ENCODE data around the gene FLOT1.

FLOT1 gene

DNA sequence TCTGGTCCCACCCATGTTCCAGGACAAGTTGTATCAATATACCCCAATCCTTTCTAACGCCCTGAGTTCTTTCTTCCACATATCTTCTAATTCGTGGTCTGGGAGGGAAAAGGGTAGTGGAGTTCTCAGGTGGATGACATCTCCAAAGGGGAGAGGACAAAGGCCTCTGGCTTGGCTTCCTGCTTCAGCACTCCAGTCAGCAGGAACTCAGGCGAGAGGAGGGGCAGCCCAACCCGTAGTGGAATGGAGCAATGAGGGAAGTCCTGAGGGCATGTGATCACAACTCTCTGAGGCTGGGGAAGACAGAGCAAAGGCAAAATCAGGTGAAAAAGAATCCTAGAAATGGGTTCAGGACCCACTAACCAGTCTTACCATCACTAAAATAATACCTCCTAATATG lies 42.1 kb downstream of the FLOT1 start:
- no peak for DNase-seq (ENCODE audit: low read depth)

DNA sequence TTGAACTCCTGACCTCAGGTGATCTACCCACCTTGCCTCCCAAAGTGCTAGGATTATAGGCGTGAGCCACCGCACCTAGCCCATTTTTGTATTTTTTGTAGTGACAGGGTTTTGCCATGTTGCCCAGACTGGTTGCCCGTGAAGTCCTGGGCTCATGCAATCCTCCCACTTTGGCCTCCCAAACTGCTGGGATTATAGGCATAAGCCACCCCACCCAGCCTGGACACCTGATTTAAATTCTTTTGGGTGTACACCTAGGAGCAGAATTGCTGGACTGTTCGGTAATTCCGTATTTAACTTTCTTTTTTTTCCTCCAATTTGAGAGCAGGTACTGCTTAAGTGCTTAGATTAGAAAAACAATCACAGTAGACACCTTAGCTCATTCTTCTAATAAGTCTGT lies 46.1 kb downstream of the FLOT1 start:
- DNase-seq (ENCODE audit: low read depth) = no peak

DNA sequence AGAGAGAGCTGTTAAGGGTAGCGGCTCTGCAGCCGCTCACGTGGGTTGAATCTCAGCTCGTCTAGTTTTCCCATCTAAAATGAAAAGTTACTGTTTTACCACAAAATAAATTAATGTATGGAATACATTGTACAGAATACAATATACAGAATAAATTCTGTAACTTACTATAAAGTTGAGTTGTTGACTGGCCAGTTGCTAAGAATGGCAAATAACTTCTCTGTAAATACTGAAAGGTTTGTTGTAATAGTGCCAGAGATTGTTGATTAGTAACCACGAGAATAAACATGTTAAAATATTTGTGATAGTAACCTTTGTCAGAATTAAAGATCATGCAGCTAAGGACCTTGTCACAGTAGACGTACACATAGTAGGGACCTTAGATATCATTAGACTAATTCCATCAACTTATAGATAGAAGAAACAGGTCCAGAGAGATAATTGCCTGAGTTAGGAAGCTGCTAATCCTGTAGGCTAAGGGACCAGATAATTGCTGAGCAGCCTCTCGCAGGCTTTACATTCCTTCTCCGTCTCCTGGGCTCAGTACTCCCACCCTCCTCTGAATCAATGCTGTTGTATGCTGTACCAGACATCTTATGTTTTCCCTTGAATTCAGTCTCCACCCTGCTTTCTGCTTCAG lies 51.2 kb downstream of the FLOT1 start:
- no peak for DNase-seq (ENCODE audit: low read depth)

DNA sequence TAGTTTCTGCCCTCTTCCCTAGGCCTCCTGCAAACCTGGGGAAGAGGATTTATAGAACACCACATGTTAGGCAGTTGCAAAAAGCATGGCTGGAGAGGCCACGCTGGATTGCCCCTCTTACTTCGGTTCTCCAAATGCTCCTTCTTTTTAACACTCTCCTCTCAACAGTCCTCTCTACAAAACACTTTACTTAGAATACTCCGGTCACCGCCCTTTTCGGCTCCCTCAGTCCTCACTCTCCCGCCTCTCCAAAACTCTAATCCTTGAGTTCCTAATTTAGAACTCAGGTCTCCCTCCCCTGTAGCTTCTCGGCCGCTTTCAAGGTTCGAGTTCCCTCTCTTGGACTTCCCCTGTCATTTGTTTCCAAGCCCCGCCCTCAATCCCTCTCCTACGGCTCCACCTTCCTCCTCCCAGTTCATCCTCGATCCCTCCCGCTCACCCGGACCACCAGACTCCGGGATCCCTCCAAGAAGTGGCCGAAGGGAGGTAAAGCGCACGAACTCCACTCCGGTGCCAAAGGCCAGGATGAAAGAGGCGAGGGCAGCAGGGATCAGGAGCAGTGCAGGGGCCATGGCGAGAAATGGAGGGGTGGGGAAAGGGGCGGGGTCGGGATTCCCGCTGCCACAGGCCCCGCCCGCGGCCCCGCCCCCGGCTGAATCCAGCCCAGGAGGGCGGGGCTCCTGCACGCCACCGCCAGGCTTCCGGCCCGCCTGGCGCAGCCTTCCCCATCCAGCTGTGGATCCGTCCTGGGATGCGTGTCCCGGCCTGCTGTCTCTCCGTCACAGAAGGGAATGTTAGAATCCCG lies 51.9 kb downstream of the FLOT1 start, which contains the start of gene NRM:
TSS of gene NRM (minus strand) at position 582 of the 805 bp plus-strand sequence. CDS start at position 572, 10 bp downstream.
- DNase-seq (ENCODE audit: low read depth) = peak; percentile 49

DNA sequence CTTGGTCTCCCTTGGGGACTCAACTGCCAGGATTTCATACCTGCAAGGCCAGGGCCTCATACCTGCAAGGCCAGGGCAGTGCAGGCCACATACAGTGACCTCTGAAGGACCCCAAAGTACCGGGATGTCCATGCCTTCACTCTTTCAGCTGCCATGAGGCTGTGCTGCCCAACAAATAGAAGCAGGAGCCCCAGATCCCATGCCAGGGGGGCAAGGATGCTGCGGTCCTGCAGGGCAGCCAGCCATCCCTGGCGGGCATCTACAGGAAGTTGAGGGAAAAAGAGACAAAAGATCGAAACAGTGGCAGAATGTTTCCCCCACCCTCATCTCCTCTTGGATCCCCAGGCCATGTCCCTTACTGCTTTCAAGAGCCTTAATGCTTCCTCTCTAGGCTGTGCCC lies 52.5 kb downstream of the FLOT1 start:
- no peak for DNase-seq (ENCODE audit: low read depth)

DNA sequence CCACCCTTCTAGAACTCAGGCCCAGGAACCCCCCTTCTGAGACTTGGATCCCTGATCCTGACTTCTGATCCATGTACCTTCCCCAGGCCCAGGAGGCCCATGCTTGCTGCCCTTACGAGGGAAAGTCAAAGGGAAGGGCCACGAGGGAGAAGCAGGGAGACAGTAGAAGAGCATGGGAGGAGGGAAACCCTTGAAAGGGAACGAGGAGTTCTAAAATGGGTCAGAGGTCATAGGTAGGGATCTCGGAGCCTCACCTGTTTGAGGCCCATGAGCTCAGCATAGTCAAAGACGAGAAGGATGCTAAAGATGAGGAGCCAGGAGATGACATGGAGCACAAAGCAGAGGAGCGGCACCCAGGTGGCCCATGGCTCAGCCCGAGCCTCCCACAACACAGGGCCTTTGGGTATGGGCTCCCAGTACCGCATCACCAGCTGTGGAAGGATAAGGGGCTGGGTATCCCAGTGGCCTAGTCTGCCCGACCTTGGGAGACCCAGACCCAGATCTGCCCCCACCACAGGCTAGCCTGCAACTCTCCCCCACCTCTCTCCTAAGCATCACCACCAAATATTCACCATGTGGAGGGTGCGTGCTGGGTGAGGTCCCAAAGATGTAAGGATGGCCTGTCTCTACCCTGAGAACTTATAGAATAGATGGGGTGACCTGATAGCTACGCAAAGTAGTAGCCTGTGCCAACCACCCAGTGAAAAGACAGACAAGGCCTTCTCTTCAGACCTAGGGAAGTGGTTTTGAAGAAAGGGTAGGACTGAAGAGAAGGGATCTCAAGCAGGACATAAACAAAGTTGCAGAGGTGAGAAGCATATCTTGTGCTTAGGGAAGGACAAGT lies 53.2 kb downstream of the FLOT1 start:
- DNase-seq (ENCODE audit: low read depth) = no peak

DNA sequence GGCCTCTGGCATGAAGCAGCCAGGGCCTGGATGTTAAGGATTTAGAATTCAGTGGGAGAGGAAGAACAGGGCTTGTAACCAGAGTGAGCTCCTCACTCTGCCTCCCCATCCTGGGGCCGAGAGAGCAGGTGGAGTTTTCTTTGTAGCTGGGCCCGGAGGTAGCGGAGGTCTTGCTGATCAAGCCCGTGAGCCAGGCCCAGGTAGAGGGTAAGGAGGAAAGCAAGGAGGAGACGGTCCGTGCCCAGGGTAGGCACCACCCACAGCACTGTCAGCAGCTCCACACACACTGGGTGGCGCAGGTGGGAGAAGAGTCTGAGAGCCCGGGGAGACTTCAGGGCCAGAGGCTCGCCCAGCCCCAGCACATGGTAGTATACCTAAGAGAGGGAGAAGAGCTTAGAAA lies 53.9 kb downstream of the FLOT1 start:
- no peak for DNase-seq (ENCODE audit: low read depth)

DNA sequence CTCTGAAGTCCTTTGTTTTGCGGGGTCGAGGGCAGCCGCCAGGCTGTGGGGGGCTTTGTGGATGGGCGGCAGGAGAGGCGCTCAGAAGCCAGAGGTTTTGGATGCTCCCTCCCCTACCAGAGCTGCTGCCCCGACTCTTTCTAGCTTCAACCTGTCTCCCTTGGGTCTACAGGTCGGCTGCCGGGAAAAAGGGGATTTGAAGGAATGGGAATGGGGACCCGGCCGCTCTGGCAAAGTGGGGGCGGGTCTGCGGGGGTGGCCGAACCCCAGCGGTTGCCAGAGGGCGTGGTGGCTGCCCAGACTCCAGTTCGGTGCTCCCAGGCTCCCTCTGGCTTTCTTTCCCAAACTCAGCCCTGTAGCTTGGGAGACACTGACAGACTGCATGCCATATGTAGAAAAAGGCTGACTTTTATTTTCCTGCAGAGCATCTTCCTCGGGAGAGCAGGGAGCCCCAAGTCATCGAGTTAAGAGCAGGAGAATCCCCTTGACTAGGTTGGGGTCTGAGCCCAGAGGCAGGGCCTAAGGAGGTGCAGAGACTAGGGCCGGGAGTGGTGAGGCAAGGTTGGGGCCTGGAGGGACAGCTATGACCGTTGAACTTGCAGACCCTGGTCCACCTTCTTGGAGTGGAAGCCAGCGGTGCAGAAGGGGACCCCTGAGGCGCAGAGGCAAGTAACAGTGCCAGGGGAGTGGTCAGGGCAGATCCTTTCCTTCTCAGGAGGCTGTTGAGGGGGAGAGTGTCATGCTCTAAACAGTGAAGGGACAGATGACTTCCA lies 54.6 kb downstream of the FLOT1 start:
- DNase-seq (ENCODE audit: low read depth) = no peak

DNA sequence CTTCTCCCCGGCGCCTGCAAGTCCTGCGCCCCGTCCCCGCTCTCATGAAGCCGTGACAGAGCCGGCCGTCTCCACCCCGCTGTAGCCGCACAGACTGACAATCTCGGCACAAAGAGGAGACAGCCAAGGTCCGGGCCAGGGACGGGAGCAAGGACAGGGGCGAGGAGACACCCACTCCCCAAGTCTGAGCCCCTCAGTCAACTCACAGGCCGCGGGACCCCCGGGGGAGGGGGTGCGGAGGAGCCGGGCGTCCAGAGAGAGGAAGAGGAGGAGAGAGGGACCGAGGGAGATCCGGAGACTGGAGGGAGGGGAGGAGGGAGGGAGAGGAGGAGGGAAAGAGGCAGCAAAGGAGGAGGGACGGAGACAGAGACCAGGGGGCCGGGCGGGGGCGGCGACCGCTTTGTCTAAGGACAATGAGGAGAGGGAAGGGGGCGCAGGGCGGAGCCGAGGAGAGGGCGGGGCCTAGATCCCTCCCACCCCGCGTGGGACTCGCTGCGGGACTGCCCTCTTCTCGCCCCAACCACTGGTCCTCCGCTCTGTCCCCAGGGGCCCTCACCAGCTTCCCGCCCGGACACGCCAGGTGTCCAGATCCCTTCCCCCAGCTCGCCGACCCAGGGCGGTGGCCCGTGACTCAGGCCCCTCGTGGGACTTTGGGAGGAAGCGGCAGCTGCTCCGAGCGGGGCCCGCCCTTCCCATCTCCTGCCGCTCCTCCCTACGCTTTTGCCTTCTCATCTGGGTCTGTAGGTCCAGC lies 55.4 kb downstream of the FLOT1 start:
- peak; percentile 89 for DNase-seq (ENCODE audit: low read depth)

DNA sequence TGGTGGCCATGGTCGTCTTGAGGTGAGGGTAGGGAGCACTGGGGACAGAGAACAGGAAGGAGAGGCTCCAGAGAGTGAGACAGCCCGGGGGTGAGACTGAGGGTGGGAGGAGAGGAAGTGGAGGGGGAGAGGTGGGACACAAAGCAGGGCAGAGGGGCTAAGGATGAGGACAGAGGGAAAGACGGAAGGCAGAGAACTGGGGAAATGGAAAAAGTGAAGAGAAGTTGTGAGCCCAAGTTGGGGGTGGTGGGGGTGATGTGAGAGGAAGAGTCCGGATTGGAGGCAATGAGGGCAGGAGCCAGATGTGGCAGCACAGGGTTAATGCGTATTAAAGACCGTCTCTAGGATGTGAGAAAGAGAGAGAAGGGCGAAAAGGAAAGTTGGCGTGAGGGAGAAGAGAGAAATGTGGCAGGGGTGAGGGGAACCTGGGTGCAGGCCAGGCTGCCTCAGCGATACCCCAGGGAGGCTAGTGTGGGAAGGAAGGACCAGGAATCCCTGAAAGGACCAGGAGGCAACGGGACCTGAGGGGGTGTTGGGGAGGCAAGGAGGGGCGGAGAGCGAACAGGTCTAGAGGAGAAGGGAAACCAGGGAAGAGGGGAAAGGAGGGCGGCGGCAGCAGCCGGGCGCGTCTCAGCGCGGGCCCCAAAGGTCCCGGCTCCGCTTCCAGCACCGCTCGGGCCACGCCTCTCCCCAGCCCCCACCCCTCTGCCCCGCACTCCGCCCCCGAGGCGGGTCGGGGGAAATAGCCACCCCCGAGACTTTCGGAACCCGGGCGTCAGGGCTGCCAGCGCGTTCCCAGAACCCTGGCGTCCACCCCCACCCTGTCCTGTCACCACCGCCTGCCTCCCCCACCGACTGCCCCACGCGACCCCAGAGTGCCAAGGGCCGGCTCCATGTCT lies 56.2 kb downstream of the FLOT1 start, which contains the start of gene PPP1R18:
TSS of gene PPP1R18 (minus strand) at position 637 of the 899 bp plus-strand sequence. CDS start at position 10, 627 bp downstream.
- no peak for DNase-seq (ENCODE audit: low read depth)

DNA sequence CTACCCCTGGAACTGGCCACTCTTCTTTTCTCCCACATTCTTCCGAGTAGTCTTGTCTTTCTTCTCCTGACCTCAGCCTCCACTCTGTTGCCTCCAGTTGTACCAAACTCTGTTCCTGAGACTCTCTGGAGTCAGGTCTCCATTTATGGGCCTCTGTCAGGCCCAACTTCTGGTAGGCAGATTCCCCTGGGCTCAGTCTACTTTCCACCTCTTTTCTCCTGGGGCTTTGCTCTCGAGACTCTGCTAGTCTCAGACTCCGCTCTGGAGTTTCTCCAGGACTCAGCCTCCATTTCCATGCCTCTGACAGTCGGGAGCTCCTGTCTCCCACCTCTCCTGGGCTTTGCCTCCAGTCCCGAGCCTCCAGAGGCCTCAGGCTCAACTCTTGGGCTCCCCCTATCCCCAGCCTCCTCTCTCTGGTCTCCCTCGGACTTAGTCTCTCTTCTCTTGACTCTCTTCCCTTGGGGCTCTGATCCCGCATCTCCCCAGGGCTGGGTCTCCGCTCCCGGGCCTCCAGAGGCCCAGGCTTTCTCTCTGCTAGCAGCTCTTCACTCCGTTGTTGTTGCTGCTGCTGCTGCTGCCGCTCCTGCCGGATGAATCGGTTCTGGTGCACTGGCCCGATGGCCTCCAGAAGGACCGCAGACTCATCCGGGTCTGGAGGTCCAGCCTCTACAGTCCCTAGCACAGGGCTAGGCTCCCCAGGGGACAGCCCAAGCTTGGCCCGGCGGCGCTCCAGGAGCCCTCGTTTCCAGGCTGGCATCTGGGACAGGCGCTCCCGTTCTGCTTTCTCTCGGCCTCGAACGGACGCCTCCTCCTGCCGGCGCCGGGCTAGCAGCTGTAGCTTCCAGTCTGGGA lies 57.1 kb downstream of the FLOT1 start:
- no peak for DNase-seq (ENCODE audit: low read depth)

DNA sequence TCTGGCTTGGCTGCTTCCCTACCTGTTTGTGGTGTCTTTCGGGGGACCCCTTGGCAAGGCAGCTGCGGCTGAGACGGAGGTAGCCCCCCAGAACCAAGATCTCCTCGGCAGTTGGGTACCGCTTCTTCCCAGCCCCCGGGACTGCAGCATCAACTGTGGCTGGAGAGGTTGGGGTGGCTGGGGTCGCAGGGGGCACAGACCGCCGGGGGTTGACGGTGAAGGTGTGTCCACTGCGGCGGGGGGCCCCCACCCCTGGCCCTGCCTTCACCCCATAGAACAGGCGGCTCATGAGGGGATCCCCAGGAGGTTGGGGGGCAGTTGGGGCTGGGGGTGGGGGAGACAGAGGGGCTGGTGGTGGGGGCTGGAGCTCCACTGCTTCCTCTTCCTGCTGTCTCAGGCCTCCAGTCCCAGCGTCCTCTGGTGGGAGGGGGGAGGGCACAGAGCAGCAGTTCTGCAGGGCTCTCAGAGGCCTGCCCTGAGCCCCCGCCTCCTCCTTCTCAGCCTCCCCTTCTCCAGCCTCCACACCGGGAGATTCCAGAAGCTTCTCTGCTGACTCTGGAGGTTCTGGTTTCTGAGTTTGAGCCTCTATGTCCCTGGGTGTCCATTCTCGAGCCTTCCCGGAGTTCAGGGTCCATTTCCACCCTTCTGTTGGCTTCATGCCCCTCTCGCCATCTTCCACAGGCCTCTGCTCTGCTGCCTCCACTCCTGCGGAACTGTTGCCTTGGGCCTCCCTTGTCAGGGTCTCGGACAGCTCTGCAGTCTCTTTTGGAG lies 57.9 kb downstream of the FLOT1 start:
- DNase-seq (ENCODE audit: low read depth) = no peak

DNA sequence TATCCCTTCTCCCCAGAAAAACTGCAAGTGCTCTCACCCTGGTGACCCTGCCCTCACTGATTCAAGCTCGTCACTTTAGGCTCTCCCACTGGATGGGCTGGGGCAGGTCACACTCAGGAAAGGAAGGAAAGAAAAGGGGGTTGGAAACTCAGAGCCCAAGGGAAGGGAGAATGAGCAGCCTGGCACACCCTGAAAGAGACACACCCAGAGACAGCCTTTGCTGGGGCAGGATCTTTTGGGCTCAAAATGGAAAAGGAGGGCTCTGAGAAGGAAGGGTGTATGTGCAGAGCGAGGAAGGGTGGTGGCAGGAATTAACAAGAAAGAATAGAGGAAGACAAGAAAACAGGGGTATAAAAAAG lies 58.5 kb downstream of the FLOT1 start:
- DNase-seq (ENCODE audit: low read depth) = no peak

DNA sequence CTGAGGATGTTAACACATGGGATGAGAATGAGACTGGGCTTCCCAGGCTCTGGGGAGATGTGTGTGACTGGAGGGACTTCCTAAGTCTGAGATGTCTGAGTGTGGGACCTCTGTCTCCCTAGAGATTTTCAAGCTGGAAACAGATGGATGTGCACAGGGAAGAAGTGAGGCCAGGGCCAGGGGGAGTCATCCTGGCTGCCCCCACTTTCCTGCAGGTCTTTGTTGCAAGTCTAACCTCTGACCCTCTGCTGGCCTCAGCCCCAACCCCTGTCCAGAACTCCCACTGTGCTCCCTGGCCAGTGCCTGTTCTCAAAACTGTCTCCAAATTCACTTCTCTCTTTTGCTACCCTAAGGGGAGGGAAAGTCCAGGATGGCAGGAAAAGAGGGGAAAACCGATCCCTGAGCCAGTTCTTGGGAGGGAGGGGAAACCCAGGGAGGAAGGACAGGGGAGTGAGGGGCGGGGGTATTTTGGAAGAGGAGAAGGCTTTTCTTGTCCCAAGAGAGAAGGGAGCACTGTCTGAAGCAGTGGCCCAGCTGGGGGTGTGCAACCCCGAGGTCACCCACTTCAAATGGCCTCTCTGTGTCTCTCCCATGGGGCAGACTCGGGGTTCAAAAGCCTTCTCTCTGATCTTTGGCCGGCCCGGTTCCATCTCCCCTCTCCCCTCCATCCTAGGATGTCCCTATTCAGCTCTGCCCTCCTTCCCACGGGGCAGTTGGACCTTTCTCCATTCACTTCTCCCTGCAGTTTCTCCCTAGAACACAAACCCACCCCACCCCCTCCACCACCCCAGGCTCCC lies 59.1 kb downstream of the FLOT1 start:
- no peak for DNase-seq (ENCODE audit: low read depth)

DNA sequence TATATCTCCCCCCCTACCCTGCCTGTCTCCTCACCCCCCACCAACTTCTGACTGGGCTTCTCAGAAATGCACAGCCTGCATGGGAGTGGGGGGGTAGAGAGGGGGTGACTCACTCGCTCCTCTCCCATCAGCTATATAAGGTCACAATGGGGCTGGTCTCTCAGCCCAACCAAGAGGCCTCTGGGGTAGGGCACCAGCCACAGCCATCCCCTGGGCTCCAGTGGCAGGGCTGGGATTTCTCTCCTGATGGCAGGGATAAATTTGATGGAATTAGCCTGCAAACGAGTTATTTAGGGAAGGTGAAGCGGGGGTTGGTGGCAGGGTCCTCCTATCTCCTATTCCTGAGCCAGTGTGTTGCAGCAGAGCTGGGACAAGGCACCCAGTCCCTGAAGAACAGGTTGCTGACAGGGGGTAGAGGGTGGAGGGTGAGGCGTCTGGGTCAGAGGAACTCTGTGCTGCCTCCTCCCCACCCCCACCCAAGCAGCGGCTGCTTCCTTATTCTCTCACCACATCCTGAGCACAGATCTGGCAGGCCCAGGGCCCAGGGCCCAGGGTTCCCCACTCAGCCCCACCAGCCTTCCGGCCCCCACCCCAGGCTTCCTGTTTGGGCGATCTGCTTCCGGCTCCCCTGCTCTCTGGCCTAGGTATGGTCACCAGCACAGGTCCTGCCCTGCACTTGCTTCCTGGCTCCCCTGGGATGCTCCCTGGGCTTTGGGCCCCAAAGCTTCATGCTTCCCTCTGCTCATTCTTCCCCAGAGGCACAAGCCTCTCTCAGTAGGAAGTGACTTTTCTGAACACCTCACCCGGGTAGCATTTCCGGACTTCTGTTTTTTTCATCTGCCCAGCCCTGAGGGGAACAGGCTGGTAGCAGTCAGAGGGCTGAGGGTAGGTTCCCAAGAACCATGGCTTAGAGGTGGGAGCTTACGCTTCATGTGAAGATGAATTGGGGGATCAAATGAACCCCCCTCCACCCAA lies 60.1 kb downstream of the FLOT1 start:
- DNase-seq (ENCODE audit: low read depth) = peak; percentile 76

DNA sequence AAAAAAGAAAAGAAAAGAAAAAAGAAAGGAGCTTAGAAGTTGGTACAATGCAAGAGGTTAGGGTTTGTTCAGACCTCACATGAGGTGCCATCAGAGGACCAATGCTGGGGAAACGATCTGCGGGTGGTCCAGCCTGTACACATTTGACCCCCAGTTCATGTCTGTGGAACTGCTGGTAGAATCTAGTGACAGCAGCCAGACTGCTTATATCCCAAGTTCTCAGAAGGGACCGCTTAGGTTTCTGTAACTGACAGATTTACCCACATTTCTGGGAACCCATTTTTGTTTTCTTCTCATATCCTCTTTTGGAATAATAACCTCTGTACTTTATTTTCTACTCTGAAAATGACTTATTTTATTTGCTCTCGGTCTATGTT lies 60.7 kb downstream of the FLOT1 start:
- DNase-seq (ENCODE audit: low read depth) = no peak

All from GM04503 (cell line).